Panc1 (cell line): ENCODE results near the gene ESYT2.

Experiments
- CTCF ChIP-seq: fragments of 450-650 bp; IDR thresholded peaks from 2 replicates; pipeline ENCODE4 v1.5.1; 2017; ENCODE audit warnings: mild to moderate bottlenecking
- POLR2AphosphoS5 ChIP-seq: IDR thresholded peaks from 2 replicates; pipeline ENCODE4 v1.6.1; 2012; ENCODE audit warnings: mild to moderate bottlenecking, low read depth, low read length, moderate library complexity
- REST ChIP-seq, 2 experiments: IDR thresholded peaks; 2 replicates each; pipeline ENCODE4 v1.6.1; 2011 to 2012; ENCODE audit warnings: low read depth in 2 of 2, control low read depth in 1 of 2, low read length in 1 of 2, mild to moderate bottlenecking in 1 of 2, moderate library complexity in 1 of 2; ENCODE audit not compliant: insufficient read depth in 1 of 2

- TF ChIP-seq POLR2AphosphoS5 (no peak), CTCF (no peak), REST (IDR thresholded peaks at IDR 0.05; ENCODE audit: insufficient read depth in 1 of 2, low read depth in 2 of 2, low read length in 1 of 2) (no peak)
Observed at GRCh38 chr7:158849768-158850544, 20.6 kb upstream of the ESYT2 start.
